ENCODE data around the gene WIPF3. TPM values are rescaled to one million over a fixed set of nuclear protein-coding genes. Genes with fewer than 3 reads are reported as not detected.

Gene WIPF3
- total and polyA plus RNA-seq, 2 of the 4 experiments (the other 2 are of a cell fraction): not detected

- H3K14ac ChIP-seq (replicated peaks; ENCODE audit: low read depth, low read length): no peak overlapping the region
- H3K4me2 ChIP-seq (ENCODE audit: low read depth, low read length): no peak overlapping the region
- peaks cover 66% of the 10 kb centered on the region for H3K36me3 ChIP-seq (ENCODE audit: control insufficient read depth, insufficient read depth, low read length)
- H3K4me3 ChIP-seq (ENCODE audit: insufficient read depth, low read depth, low read length): no peak overlapping the region
- dilution Hi-C loops (cut with HindIII; ENCODE audit: low sequenced_read_pairs, unreplicated experiment): no loop called here
- DNase-seq (no peak), ATAC-seq (ENCODE audit: low read depth) (no peak)
- H4K20me1 ChIP-seq (ENCODE audit: insufficient read depth, low read length): peaks cover 10% of the 10 kb centered on the region; the same call in 1 of the 2 replicates
- no peak overlapping the region for H2BK120ac ChIP-seq (ENCODE audit: low read depth, low read length)
- no peak overlapping the region for H3K27ac ChIP-seq (ENCODE audit: insufficient read depth, low read length)
- H2BK5ac ChIP-seq (ENCODE audit: low read depth, low read length, poor library complexity, severe bottlenecking): no peak overlapping the region
- H3K9me3 ChIP-seq (ENCODE audit: control insufficient read depth, insufficient read depth, low read length): no peaks in the 10 kb centered on the region
- intact Hi-C loops (cut with micrococcal nuclease): loop anchor here (5.0 kb wide), 1 partner anchor 82 kb away; the partner anchor contains the start of genes FKBP14 and PLEKHA8
- no peak overlapping the region for H2AFZ ChIP-seq (replicated peaks; ENCODE audit: low read length, poor library complexity)
- H4K91ac ChIP-seq (ENCODE audit: insufficient read depth, low read depth, low read length): no peak overlapping the region
- POLR2A ChIA-PET (ENCODE audit: unreplicated experiment): no interaction called here
- no peak overlapping the region for H3K56ac ChIP-seq (ENCODE audit: extremely low read depth, insufficient read depth, low read length)
- no peak overlapping the region for H4K5ac ChIP-seq (ENCODE audit: low read depth, low read length)
- H3K9me1 ChIP-seq (ENCODE audit: insufficient read depth, low read length): peaks cover 6% of the 10 kb centered on the region
- no peak overlapping the region for H2AK9ac ChIP-seq (replicated peaks; ENCODE audit: low read depth, low read length, poor library complexity)
- H3K4me1 ChIP-seq (ENCODE audit: control insufficient read depth, insufficient read depth, low read length): peaks cover 4% of the 10 kb centered on the region; the same call in 1 of the 2 replicates
- in situ Hi-C loops (cut with MboI; ENCODE audit: low sequenced_read_pairs): no loop called here
- H3K23ac ChIP-seq (ENCODE audit: low read depth, low read length): no peak overlapping the region
- CTCF ChIA-PET: no interaction called here
- no peak overlapping the region for H3K9ac ChIP-seq (ENCODE audit: low read depth, low read length)
- no peak overlapping the region for H2AK5ac ChIP-seq (ENCODE audit: low read depth, low read length)
- H3K4ac ChIP-seq (ENCODE audit: low read depth, low read length): no peak overlapping the region
- WGBS, 2 experiments (ENCODE audit: extremely low coverage in 2 of 2, insufficient read length in 1 of 2): no CpG with 5 or more reads among the region's 4 CpGs
- H2BK20ac ChIP-seq (ENCODE audit: low read depth, low read length): no peak overlapping the region
- no peak overlapping the region for H4K8ac ChIP-seq (ENCODE audit: low read depth in 2 of 2, low read length in 2 of 2)
- H3K27me3 ChIP-seq (ENCODE audit: control insufficient read depth, insufficient read depth, low read length): no peaks in the 10 kb centered on the region
- H2BK15ac ChIP-seq (ENCODE audit: low read depth, low read length): no peak overlapping the region
- no TSS peak for BruUV-seq (replicated peaks)
- TF ChIP-seq CTCF (conservative IDR thresholded peaks at IDR 0.05; ENCODE audit: low read depth, low read length): no peak
- no peak for TF ChIP-seq FOS (IDR thresholded peaks at IDR 0.05; ENCODE audit: low read depth, low read length)
- TF ChIP-seq BHLHE40 (IDR thresholded peaks at IDR 0.05; ENCODE audit: low read depth, low read length): no peak
- TF ChIP-seq POLR2A (IDR thresholded peaks at IDR 0.05; ENCODE audit: low read depth, low read length): no peak
- TF ChIP-seq RAD21 (IDR thresholded peaks at IDR 0.05; ENCODE audit: low read length): no peak
- TF ChIP-seq MAFK (IDR thresholded peaks at IDR 0.05; ENCODE audit: low read depth, low read length): no peak
- no peak for TF ChIP-seq NFE2L2 (IDR thresholded peaks at IDR 0.05; ENCODE audit: low read depth, low read length)
- no peak for TF ChIP-seq CHD1 (IDR thresholded peaks at IDR 0.05; ENCODE audit: low read depth, low read length)
- no peak for TF ChIP-seq RFX5 (IDR thresholded peaks at IDR 0.05; ENCODE audit: low read depth, low read length)
- TF ChIP-seq RCOR1 (IDR thresholded peaks at IDR 0.05; ENCODE audit: insufficient replicate concordance, low read length): no peak
- no peak for TF ChIP-seq USF2 (IDR thresholded peaks at IDR 0.05; ENCODE audit: low read depth, low read length)
- TF ChIP-seq ELK1 (IDR thresholded peaks at IDR 0.05; ENCODE audit: borderline replicate concordance, low read depth, low read length): no peak
- no peak for TF ChIP-seq SMC3 (IDR thresholded peaks at IDR 0.05; ENCODE audit: low read depth, low read length)
- H3K79me1 ChIP-seq (ENCODE audit: low read depth in 1 of 2, low read length in 2 of 2): peaks cover 24 to 58% of the 10 kb centered on the region in 2 experiments
- H3K18ac ChIP-seq (ENCODE audit: low read depth, low read length): no peak overlapping the region
Measured at GRCh38 chr7:29945259-29945809, 139.0 kb downstream of the WIPF3 start.

Data from IMR-90 (cell line).